H9 (cell line): ENCODE measurements around the gene AKT3. TPM values are rescaled to one million over a fixed set of nuclear protein-coding genes. Genes with fewer than 3 reads are reported as not detected.
A peak's percentile ranks its signal among the peaks of the same experiment; 100 is the strongest.

ENCODE experiments used
- DNase-seq: peaks from one replicate; pipeline ENCODE4 v3.0.0-alpha.2; 2017
- H2AFZ ChIP-seq: one replicate; pipeline ENCODE4 v1.6.1; 2013; ENCODE audit warnings: mild to moderate bottlenecking, low read length, control low read depth, moderate library complexity
- H2AK5ac ChIP-seq: 2 replicates; pipeline ENCODE4 v1.6.1; 2013; ENCODE audit warnings: low read length, control low read depth, mixed read lengths; ENCODE audit not compliant: insufficient read length
- H2BK120ac ChIP-seq: one replicate; pipeline ENCODE4 v1.6.1; 2013; ENCODE audit warnings: low read depth, mild to moderate bottlenecking, low read length, control low read depth, inconsistent platforms; ENCODE audit not compliant: poor library complexity, severe bottlenecking
- H2BK12ac ChIP-seq: 2 replicates; pipeline ENCODE4 v1.6.1; 2013; ENCODE audit warnings: low read length, control low read depth, mixed read lengths, low read depth; ENCODE audit not compliant: insufficient read length
- H2BK15ac ChIP-seq: 2 replicates; pipeline ENCODE4 v1.6.1; 2013; ENCODE audit warnings: low read depth, low read length, control low read depth
- H2BK20ac ChIP-seq: one replicate; pipeline ENCODE4 v1.6.1; 2013; ENCODE audit warnings: low read depth, mild to moderate bottlenecking, low read length, control low read depth, inconsistent platforms; ENCODE audit not compliant: poor library complexity, severe bottlenecking
- H2BK5ac ChIP-seq: 2 replicates; pipeline ENCODE4 v1.6.1; 2013; ENCODE audit warnings: low read length, control low read depth, mixed read lengths; ENCODE audit not compliant: insufficient read length
- H3K14ac ChIP-seq: 2 replicates; pipeline ENCODE4 v1.6.1; 2013; ENCODE audit warnings: low read length, control low read depth; ENCODE audit not compliant: insufficient read depth
- H3K18ac ChIP-seq: 2 replicates; pipeline ENCODE4 v1.6.1; 2013; ENCODE audit warnings: low read depth, mild to moderate bottlenecking, mixed read lengths, low read length, control low read depth; ENCODE audit not compliant: insufficient read length
- H3K23ac ChIP-seq: 2 replicates; pipeline ENCODE4 v1.6.1; 2013; ENCODE audit warnings: low read length, control low read depth, mixed read lengths, low read depth; ENCODE audit not compliant: insufficient read length
- H3K23me2 ChIP-seq: 2 replicates; pipeline ENCODE4 v1.6.1; 2013; ENCODE audit warnings: low read depth, mild to moderate bottlenecking, mixed read lengths, low read length, control low read depth; ENCODE audit not compliant: insufficient read length, poor library complexity, severe bottlenecking
- H3K27ac ChIP-seq: 2 replicates; pipeline ENCODE4 v1.5.1; 2013; ENCODE audit warnings: low read length, control low read depth, mixed read lengths, low read depth; ENCODE audit not compliant: insufficient read length
- H3K27me3 ChIP-seq: 2 replicates; pipeline ENCODE4 v1.6.1; 2013; ENCODE audit warnings: low read length, control low read depth, inconsistent platforms; ENCODE audit not compliant: insufficient read depth
- H3K4ac ChIP-seq: 2 replicates; pipeline ENCODE4 v1.6.1; 2013; ENCODE audit warnings: low read depth, mild to moderate bottlenecking, control low read depth, inconsistent platforms, low read length, moderate library complexity
- H3K4me1 ChIP-seq: 2 replicates; pipeline ENCODE4 v1.6.1; 2013; ENCODE audit warnings: low read length, control low read depth, inconsistent platforms; ENCODE audit not compliant: insufficient read depth
- H3K4me2 ChIP-seq: 2 replicates; pipeline ENCODE4 v1.6.1; 2013; ENCODE audit warnings: low read length, control low read depth, mixed read lengths; ENCODE audit not compliant: insufficient read length, insufficient read depth
- H3K56ac ChIP-seq: 2 replicates; pipeline ENCODE4 v1.6.1; 2013; ENCODE audit warnings: low read depth, mild to moderate bottlenecking, mixed read lengths, low read length, control low read depth; ENCODE audit not compliant: insufficient read length
- H3K79me1 ChIP-seq: 2 replicates; pipeline ENCODE4 v1.6.1; 2013; ENCODE audit warnings: low read depth, mild to moderate bottlenecking, moderate library complexity, low read length, control low read depth, inconsistent platforms; ENCODE audit not compliant: insufficient read depth, poor library complexity, severe bottlenecking
- H3K79me2 ChIP-seq: 2 replicates; pipeline ENCODE4 v1.6.1; 2013; ENCODE audit warnings: low read length, control low read depth, inconsistent platforms; ENCODE audit not compliant: insufficient read depth
- H3K9ac ChIP-seq: 2 replicates; pipeline ENCODE4 v1.6.1; 2013; ENCODE audit warnings: low read length, control low read depth, mixed read lengths; ENCODE audit not compliant: insufficient read length; ENCODE audit errors: extremely low read depth
- H3K9me3 ChIP-seq: one replicate; pipeline ENCODE4 v1.6.1; 2013; ENCODE audit warnings: low read depth, low read length, inconsistent platforms; ENCODE audit not compliant: control insufficient read depth
- H3T11ph ChIP-seq: one replicate; pipeline ENCODE4 v1.6.1; 2013; ENCODE audit warnings: mild to moderate bottlenecking, low read length, control low read depth, inconsistent platforms
- H4K20me1 ChIP-seq: one replicate; pipeline ENCODE4 v1.6.1; 2013; ENCODE audit not compliant: control insufficient read depth, insufficient read length, insufficient read depth
- H4K5ac ChIP-seq: 2 replicates; pipeline ENCODE4 v1.6.1; 2013; ENCODE audit warnings: low read depth, mild to moderate bottlenecking, mixed read lengths, low read length, control low read depth; ENCODE audit not compliant: insufficient read length
- H4K8ac ChIP-seq: replicated peaks from 2 replicates; pipeline ENCODE4 v1.6.1; 2013; ENCODE audit warnings: low read length, control low read depth, mixed read lengths, low read depth; ENCODE audit not compliant: insufficient read length
- H4K91ac ChIP-seq: 2 replicates; pipeline ENCODE4 v1.6.1; 2013; ENCODE audit warnings: low read depth, mild to moderate bottlenecking, moderate library complexity, mixed read lengths, low read length, control low read depth; ENCODE audit not compliant: insufficient read length
- H3K27ac Mint-ChIP-seq, 3 experiments: 2 replicates in 2 of 3; 3 replicates in 1 of 3; pipeline ENCODE4 v1.8.0; 2020 to 2021; ENCODE audit warnings: mixed read lengths in 3 of 3, mild to moderate bottlenecking in 1 of 3, moderate library complexity in 1 of 3
- H3K27me3 Mint-ChIP-seq: 2 replicates; pipeline ENCODE4 v1.8.0; 2021; ENCODE audit warnings: low read depth, mild to moderate bottlenecking, moderate library complexity, mixed read lengths
- H3K36me3 Mint-ChIP-seq, 3 experiments: 2 replicates in 2 of 3; 3 replicates in 1 of 3; pipeline ENCODE4 v1.8.0; 2020 to 2021; ENCODE audit warnings: low read depth in 3 of 3, mixed read lengths in 3 of 3; ENCODE audit not compliant: insufficient read depth in 1 of 3
- H3K4me1 Mint-ChIP-seq, 2 experiments: 2 replicates each; pipeline ENCODE4 v1.8.0; 2020; ENCODE audit warnings: mixed read lengths in 2 of 2
- H3K4me3 Mint-ChIP-seq, 2 experiments: 2 replicates in 1 of 2; 3 replicates in 1 of 2; pipeline ENCODE4 v1.8.0; 2020 to 2021; ENCODE audit warnings: mild to moderate bottlenecking in 2 of 2, mixed read lengths in 2 of 2, moderate library complexity in 1 of 2
- H3K9me3 Mint-ChIP-seq, 2 experiments: 2 replicates in 1 of 2; 3 replicates in 1 of 2; pipeline ENCODE4 v1.8.0; 2020; ENCODE audit warnings: mild to moderate bottlenecking in 2 of 2, mixed read lengths in 2 of 2, moderate library complexity in 1 of 2
- CTCF ChIP-seq: fragments of 200-600 bp; sonication (generic); conservative IDR thresholded peaks from 3 replicates; pipeline ENCODE4 v1.8.0; 2021; ENCODE audit warnings: antibody characterized with exemption, mild to moderate bottlenecking
- WGBS: extraction: QIAGEN DNeasy Blood & Tissue Kit; methylation state at CpG from one replicate; pipeline ENCODE4 v1.1.7; 2013; ENCODE audit warnings: missing lambda C conversion rate, low lambda C conversion rate, mixed read lengths; ENCODE audit not compliant: insufficient read length; ENCODE audit errors: extremely low coverage; 5-methylcytosine and 5-hydroxymethylcytosine counted together
- total RNA-seq: library from RNA; stranded (reverse); gene quantifications from 2 replicates; pipeline ENCODE4 v1.2.1, GENCODE V29; 2021

The AKT3 gene
- total RNA-seq, 1 experiment from 2014 or later, result 27.8 TPM

GRCh38 chr1:243851257-243851756, 1.3 kb upstream of the AKT3 start:
- no peaks in the 10 kb centered on the region; the same call in 1 of the 2 replicates for H3K4me1 ChIP-seq
- TF ChIP-seq CTCF, result no peak
- H2AK5ac ChIP-seq, result no peak overlapping the region
- H3K9me3 ChIP-seq, result no peaks in the 10 kb centered on the region
- H2BK20ac ChIP-seq, result no peak overlapping the region
- peak overlapping the region; percentile 86 for H3K18ac ChIP-seq
- H3K4me3 Mint-ChIP-seq, result peak overlapping the region; percentile 92 to 96
- H3T11ph ChIP-seq, result no peak overlapping the region
- no peak overlapping the region for H4K91ac ChIP-seq
- no peak overlapping the region for H2BK15ac ChIP-seq
- H4K20me1 ChIP-seq, result no peaks in the 10 kb centered on the region
- no peaks in the 10 kb centered on the region; the same call in 1 of the 2 replicates for H3K79me2 ChIP-seq
- peak overlapping the region; percentile 61 for H3K9ac ChIP-seq
- H3K9me3 Mint-ChIP-seq, result no peaks in the 10 kb centered on the region; a peak in 2 of 5 replicates
- H2BK120ac ChIP-seq, result no peak overlapping the region
- no peak overlapping the region for H3K23ac ChIP-seq
- no peak overlapping the region for H2BK12ac ChIP-seq
- no peak overlapping the region for H2BK5ac ChIP-seq
- H3K27ac ChIP-seq, result no peak overlapping the region
- peaks cover 0 to 4% (median 2%) of the 10 kb centered on the region in 3 experiments; a peak in 1 of 7 replicates for H3K36me3 Mint-ChIP-seq
- H4K5ac ChIP-seq, result no peak overlapping the region
- peaks cover 13% of the 10 kb centered on the region for H3K27me3 Mint-ChIP-seq
- DNase-seq, result no peak
- H3K14ac ChIP-seq, result peak overlapping the region; percentile 91; the same call in 1 of the 2 replicates
- H3K4me2 ChIP-seq, result peak overlapping the region; percentile 45
- H4K8ac ChIP-seq, result no peak overlapping the region
- WGBS, result no CpG with 5 or more reads among the region's 12 CpGs
- H3K4me1 Mint-ChIP-seq, result peaks cover 23 to 25% of the 10 kb centered on the region in 2 experiments
- H3K27me3 ChIP-seq, result no peaks in the 10 kb centered on the region
- H3K27ac Mint-ChIP-seq, result peak overlapping the region; percentile 95 to 100 (median 97)
- no peaks in the 10 kb centered on the region for H3K23me2 ChIP-seq
- H3K56ac ChIP-seq, result no peak overlapping the region
- H3K4ac ChIP-seq, result no peak overlapping the region
- H3K79me1 ChIP-seq, result no peaks in the 10 kb centered on the region
- no peak overlapping the region for H2AFZ ChIP-seq
